H4 (cell line): ENCODE results near the gene CCND2. TPM values are rescaled to one million over a fixed set of nuclear protein-coding genes. Genes with fewer than 3 reads are reported as not detected.

Experiments used
- total RNA-seq: library from RNA; depleted of rRNA; stranded (reverse); fragments of >200 nt; shearing (Covaris generic); gene quantifications from 2 replicates; pipeline ENCODE4 v1.2.3, GENCODE V29; 2014; rRNA removed

The CCND2 gene
- total RNA-seq, 1 experiment from 2014 or later: 98.0 TPM

Other genes with a start within 250 kb of the CCND2 start
- 8.0 and 15.4 TPM in 2 replicates for gene TIGAR, start 47.5 kb downstream of the CCND2 start, total RNA-seq
- gene FGF23, start 106.0 kb downstream of the CCND2 start, total RNA-seq: not detected in 2 replicates
- not detected in 2 replicates for gene FGF6, start 172.1 kb downstream of the CCND2 start, total RNA-seq